HEK293 (cell line): ENCODE measurements around the gene ARL8A.

ENCODE experiments used
- CTCF ChIA-PET: fragments of 350-600 bp; formaldehyde crosslinking; extraction: SDS; loops from one replicate; lab custom pipeline; 2021; ENCODE audit warnings: antibody characterized with exemption; lab: Yijun Ruan, JAX
- POLR2A ChIA-PET: fragments of 300-600 bp; formaldehyde crosslinking; extraction: SDS; loops from one replicate; lab custom pipeline; 2020; ENCODE audit warnings: antibody characterized with exemption, inconsistent platforms; lab: Yijun Ruan, JAX
- H3K27ac ChIP-seq: fragments of 200-500 bp; sonication (Bioruptor generic); 2 replicates; pipeline ENCODE4 v1.5.1; 2014; ENCODE audit warnings: low read depth, low read length, control low read depth, inconsistent platforms; ENCODE audit errors: extremely low read depth
- H3K36me3 ChIP-seq, 2 experiments: fragments of 200-500 bp in 1 of 2; sonication (Bioruptor generic) in 1 of 2; 1 replicate in 1 of 2; 2 replicates in 1 of 2; pipeline ENCODE4 v1.5.1; 2014 to 2017; ENCODE audit warnings: inconsistent platforms in 2 of 2, low read length in 2 of 2; ENCODE audit not compliant: control insufficient read depth in 2 of 2, insufficient read depth in 1 of 2
- H3K4me1 ChIP-seq: fragments of 200-500 bp; sonication (Bioruptor generic); 2 replicates; pipeline ENCODE4 v1.5.1; 2014; ENCODE audit warnings: mild to moderate bottlenecking, low read length, inconsistent platforms; ENCODE audit not compliant: control insufficient read depth, insufficient read depth
- H3K4me3 ChIP-seq: 2 replicates; pipeline ENCODE4 v1.5.1; 2011; ENCODE audit warnings: low read depth, mild to moderate bottlenecking, control low read depth, low read length, moderate library complexity
- H3K9me3 ChIP-seq: fragments of 200-500 bp; sonication (Bioruptor generic); 2 replicates; pipeline ENCODE4 v1.5.1; 2014; ENCODE audit warnings: low read depth, low read length, inconsistent platforms; ENCODE audit not compliant: control insufficient read depth, insufficient read depth
- EGR2 ChIP-seq: fragments of 450-650 bp; formaldehyde crosslinking; IDR thresholded peaks from 2 replicates; pipeline ENCODE4 v1.5.1; 2016; ENCODE audit warnings: low read depth, missing biosample characterization, missing genetic modification characterization
- GLIS1 ChIP-seq: fragments of 450-650 bp; formaldehyde crosslinking; IDR thresholded peaks from 2 replicates; pipeline ENCODE4 v1.5.1; 2016; ENCODE audit warnings: missing biosample characterization, missing genetic modification characterization
- KLF17 ChIP-seq: fragments of 450-650 bp; formaldehyde crosslinking; IDR thresholded peaks from 2 replicates; pipeline ENCODE4 v1.5.1; 2016; ENCODE audit warnings: missing biosample characterization, missing genetic modification characterization
- KLF9 ChIP-seq: fragments of 450-650 bp; formaldehyde crosslinking; IDR thresholded peaks from 2 replicates; pipeline ENCODE4 v1.5.1; 2016; ENCODE audit warnings: missing biosample characterization, missing genetic modification characterization, low read depth
- RBAK ChIP-seq: fragments of 450-650 bp; formaldehyde crosslinking; IDR thresholded peaks from 2 replicates; pipeline ENCODE4 v1.5.1; 2016; ENCODE audit warnings: missing biosample characterization, missing genetic modification characterization
- SP7 ChIP-seq: fragments of 450-650 bp; formaldehyde crosslinking; IDR thresholded peaks from 2 replicates; pipeline ENCODE4 v1.5.1; 2016; ENCODE audit warnings: missing biosample characterization, missing genetic modification characterization
- TCF7L2 ChIP-seq: IDR thresholded peaks from 2 replicates; pipeline ENCODE4 v1.6.1; 2011; ENCODE audit warnings: low read depth, mild to moderate bottlenecking, inconsistent platforms, low read length, moderate library complexity, borderline replicate concordance
- YY1 ChIP-seq: fragments of 450-650 bp; formaldehyde crosslinking; IDR thresholded peaks from 2 replicates; pipeline ENCODE4 v1.5.1; 2018; ENCODE audit warnings: missing biosample characterization, missing genetic modification characterization
- ZBTB44 ChIP-seq: fragments of 450-650 bp; IDR thresholded peaks from 2 replicates; pipeline ENCODE4 v1.5.1; 2018; ENCODE audit warnings: missing biosample characterization, mild to moderate bottlenecking, missing genetic modification characterization
- ZBTB48 ChIP-seq: fragments of 450-650 bp; formaldehyde crosslinking; IDR thresholded peaks from 2 replicates; pipeline ENCODE4 v1.5.1; 2016; ENCODE audit warnings: missing biosample characterization, missing genetic modification characterization
- ZBTB6 ChIP-seq: fragments of 450-650 bp; formaldehyde crosslinking; IDR thresholded peaks from 2 replicates; pipeline ENCODE4 v1.5.1; 2017; ENCODE audit warnings: missing biosample characterization, missing genetic modification characterization
- ZFHX2 ChIP-seq: fragments of 450-650 bp; formaldehyde crosslinking; conservative IDR thresholded peaks from 2 replicates; pipeline ENCODE4 v1.5.1; 2016; ENCODE audit warnings: missing biosample characterization, missing genetic modification characterization
- ZNF146 ChIP-seq: fragments of 450-650 bp; formaldehyde crosslinking; IDR thresholded peaks from 2 replicates; pipeline ENCODE4 v1.5.1; 2016; ENCODE audit warnings: missing biosample characterization, missing genetic modification characterization
- ZNF211 ChIP-seq: fragments of 450-650 bp; formaldehyde crosslinking; IDR thresholded peaks from 2 replicates; pipeline ENCODE4 v1.5.1; 2016; ENCODE audit warnings: low read depth, missing biosample characterization, missing genetic modification characterization
- ZNF266 ChIP-seq: fragments of 450-650 bp; formaldehyde crosslinking; IDR thresholded peaks from 2 replicates; pipeline ENCODE4 v1.5.1; 2016; ENCODE audit warnings: missing biosample characterization, missing genetic modification characterization, low read depth
- ZNF302 ChIP-seq: fragments of 450-650 bp; formaldehyde crosslinking; IDR thresholded peaks from 2 replicates; pipeline ENCODE4 v1.5.1; 2016; ENCODE audit warnings: missing biosample characterization, missing genetic modification characterization, low read depth
- ZNF335 ChIP-seq: fragments of 450-650 bp; formaldehyde crosslinking; conservative IDR thresholded peaks from 2 replicates; pipeline ENCODE4 v1.5.1; 2016; ENCODE audit warnings: missing biosample characterization, missing genetic modification characterization
- ZNF341 ChIP-seq: fragments of 450-650 bp; formaldehyde crosslinking; IDR thresholded peaks from 2 replicates; pipeline ENCODE4; 2016; ENCODE audit warnings: low read depth, missing biosample characterization, missing genetic modification characterization
- ZNF366 ChIP-seq: fragments of 450-650 bp; formaldehyde crosslinking; conservative IDR thresholded peaks from 2 replicates; pipeline ENCODE4 v1.5.1; 2016; ENCODE audit warnings: missing biosample characterization, missing genetic modification characterization
- ZNF398 ChIP-seq: fragments of 450-650 bp; formaldehyde crosslinking; IDR thresholded peaks from 2 replicates; pipeline ENCODE4 v1.5.1; 2017; ENCODE audit warnings: missing biosample characterization, missing genetic modification characterization
- ZNF423 ChIP-seq: fragments of 450-650 bp; formaldehyde crosslinking; IDR thresholded peaks from 2 replicates; pipeline ENCODE4 v1.5.1; 2016; ENCODE audit warnings: missing biosample characterization, missing genetic modification characterization
- ZNF555 ChIP-seq: fragments of 450-650 bp; formaldehyde crosslinking; conservative IDR thresholded peaks from 2 replicates; pipeline ENCODE4 v1.5.1; 2017; ENCODE audit warnings: missing biosample characterization, mild to moderate bottlenecking, missing genetic modification characterization, inconsistent platforms
- ZNF580 ChIP-seq: fragments of 450-650 bp; formaldehyde crosslinking; IDR thresholded peaks from 2 replicates; pipeline ENCODE4 v1.5.1; 2016; ENCODE audit warnings: missing biosample characterization, missing genetic modification characterization
- ZNF777 ChIP-seq: fragments of 450-650 bp; formaldehyde crosslinking; IDR thresholded peaks from 2 replicates; pipeline ENCODE4 v1.5.1; 2017; ENCODE audit warnings: missing biosample characterization, missing genetic modification characterization, borderline replicate concordance
- ZNF792 ChIP-seq: fragments of 450-650 bp; formaldehyde crosslinking; IDR thresholded peaks from 2 replicates; pipeline ENCODE4 v1.5.1; 2016; ENCODE audit warnings: missing biosample characterization, missing genetic modification characterization
- ZNF843 ChIP-seq: fragments of 450-650 bp; formaldehyde crosslinking; IDR thresholded peaks from 2 replicates; pipeline ENCODE4 v1.5.1; 2016; ENCODE audit warnings: missing biosample characterization, missing genetic modification characterization
- ZSCAN23 ChIP-seq: fragments of 450-650 bp; formaldehyde crosslinking; IDR thresholded peaks from 2 replicates; pipeline ENCODE4 v1.5.1; 2016; ENCODE audit warnings: missing biosample characterization, missing genetic modification characterization
- TF ChIP-seq, protein P1 (sequence below): fragments of 450-650 bp; formaldehyde crosslinking; IDR thresholded peaks from 2 replicates; pipeline ENCODE4 v1.5.1; 2017; ENCODE audit warnings: missing biosample characterization, missing genetic modification characterization

ARL8A gene

GRCh38 chr1:202130816-202131522 lies 13.6 kb downstream of the ARL8A start:
- no peaks in the 10 kb centered on the region for H3K4me1 ChIP-seq
- H3K36me3 ChIP-seq, result peaks cover 16 to 37% of the 10 kb centered on the region in 2 experiments
- TF ChIP-seq ZBTB44 (tag by site-specific recombination) (no peak), ZBTB48 (tag by site-specific recombination) (0 out of 2 replicates have a peak, but pooled peaks have one; percentile 33), KLF9 (tag by site-specific recombination) (no peak)
- no peak overlapping the region for H3K27ac ChIP-seq
- CTCF ChIA-PET, result interaction anchor here (0.6 to 1.9 kb wide), 5 partner anchors 12 to 235 kb away, joined by 3 to 7 read pairs (median 5); no protein-coding TSS in a partner anchor
- H3K9me3 ChIP-seq, result no peaks in the 10 kb centered on the region
- no peak overlapping the region for H3K4me3 ChIP-seq
- POLR2A ChIA-PET, result interaction anchor here (0.8 to 1.2 kb wide), 2 partner anchors 13 to 96 kb away, joined by 3 read pairs; partner anchors contain the start of gene ARL8A

DNA sequence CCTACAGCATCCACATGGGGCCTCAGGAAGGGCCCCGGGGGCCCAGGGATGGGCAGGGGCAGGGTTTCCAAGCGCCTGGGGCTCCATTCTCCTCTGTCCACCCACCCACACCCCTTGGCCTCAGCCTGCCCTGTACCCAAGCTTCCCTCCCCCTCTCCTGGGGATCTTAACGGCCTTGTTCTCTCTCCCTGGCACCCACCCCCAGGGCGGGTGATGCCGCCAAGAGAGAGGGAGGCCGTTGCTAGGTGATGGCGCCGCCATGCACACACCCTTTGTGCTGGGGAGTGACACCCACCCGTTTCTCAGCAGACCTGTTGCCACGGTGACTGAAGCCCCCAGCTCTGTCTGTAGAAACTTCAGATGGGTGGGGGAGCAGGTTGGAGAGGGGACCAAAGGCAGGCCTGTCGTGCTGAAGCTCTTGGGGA lies 14.2 kb downstream of the ARL8A start:
- no peak overlapping the region for H3K4me3 ChIP-seq
- H3K4me1 ChIP-seq, result no peaks in the 10 kb centered on the region
- no peak overlapping the region for H3K27ac ChIP-seq
- POLR2A ChIA-PET, result no interaction called here
- no peaks in the 10 kb centered on the region for H3K9me3 ChIP-seq
- CTCF ChIA-PET, result interaction anchor here (1.2 to 1.9 kb wide), 3 partner anchors 11 to 234 kb away, joined by 4 to 7 read pairs (median 6); no protein-coding TSS in a partner anchor
- H3K36me3 ChIP-seq, result peaks cover 16 to 30% of the 10 kb centered on the region in 2 experiments
- TF ChIP-seq ZSCAN23, result no peak
- peak; percentile 90 for TF ChIP-seq EGR2 (tag by site-specific recombination)
- no peak for TF ChIP-seq ZNF335
- no peak for TF ChIP-seq ZNF398 (tag by site-specific recombination)
- TF ChIP-seq ZFHX2 (tag by site-specific recombination), result peak; percentile 89
- peak; percentile 43; the same call in 1 of the 2 replicates for TF ChIP-seq GLIS1 (tag by site-specific recombination)
- TF ChIP-seq ZNF792 (tag by site-specific recombination), result no peak
- TF ChIP-seq ZNF843 (tag by site-specific recombination), result no peak
- TF ChIP-seq ZNF146, result no peak
- no peak for TF ChIP-seq ZNF211 (tag by site-specific recombination)
- TF ChIP-seq ZBTB6 (tag by site-specific recombination), result no peak
- TF ChIP-seq ZNF366, result no peak
- no peak for TF ChIP-seq ZNF777 (tag by site-specific recombination)
- TF ChIP-seq ZNF580 (tag by site-specific recombination), result no peak
- TF ChIP-seq ZNF266 (tag by site-specific recombination), result no peak
- peak; percentile 54; the same call in 1 of the 2 replicates for TF ChIP-seq KLF17 (tag by site-specific recombination)
- TF ChIP-seq, protein P1, sequence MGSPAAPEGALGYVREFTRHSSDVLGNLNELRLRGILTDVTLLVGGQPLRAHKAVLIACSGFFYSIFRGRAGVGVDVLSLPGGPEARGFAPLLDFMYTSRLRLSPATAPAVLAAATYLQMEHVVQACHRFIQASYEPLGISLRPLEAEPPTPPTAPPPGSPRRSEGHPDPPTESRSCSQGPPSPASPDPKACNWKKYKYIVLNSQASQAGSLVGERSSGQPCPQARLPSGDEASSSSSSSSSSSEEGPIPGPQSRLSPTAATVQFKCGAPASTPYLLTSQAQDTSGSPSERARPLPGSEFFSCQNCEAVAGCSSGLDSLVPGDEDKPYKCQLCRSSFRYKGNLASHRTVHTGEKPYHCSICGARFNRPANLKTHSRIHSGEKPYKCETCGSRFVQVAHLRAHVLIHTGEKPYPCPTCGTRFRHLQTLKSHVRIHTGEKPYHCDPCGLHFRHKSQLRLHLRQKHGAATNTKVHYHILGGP (tag by site-specific recombination), result no peak
- no peak for TF ChIP-seq ZNF341
- no peak for TF ChIP-seq TCF7L2
- no peak for TF ChIP-seq ZNF423 (tag by site-specific recombination)
- TF ChIP-seq YY1 (tag by site-specific recombination), result no peak
- TF ChIP-seq RBAK (tag by site-specific recombination), result no peak
- TF ChIP-seq ZNF302 (tag by site-specific recombination), result no peak
- no peak for TF ChIP-seq ZNF555 (tag by site-specific recombination)
- TF ChIP-seq SP7, result no peak
